Uterus (tissue), 4 donors: Measurements from ENCODE around the gene JAML. TPM values are rescaled to one million over a fixed set of nuclear protein-coding genes. Genes with fewer than 3 reads are reported as not detected.

Experiments
- DNase-seq, 2 donors: peaks; one replicate each; pipeline ENCODE4 v3.0.0-alpha.2; 2019 to 2020
- H3K27ac ChIP-seq, 2 donors: fragments of 200-600 bp; sonication (generic); 1 replicate in 1 of 2; 2 replicates in 1 of 2; pipeline ENCODE4 v1.5.1; 2016 to 2018
- H3K27me3 ChIP-seq, 2 donors: fragments of 200-600 bp; sonication (generic); one replicate each; pipeline ENCODE4 v1.5.1; 2018 to 2019; ENCODE audit warnings: control low read depth in 1 of 2
- H3K36me3 ChIP-seq, 2 donors: fragments of 200-600 bp; sonication (generic); one replicate each; pipeline ENCODE4 v1.5.1; 2019; ENCODE audit warnings: control low read depth in 1 of 2
- H3K4me1 ChIP-seq, 2 donors: fragments of 200-600 bp; sonication (generic); one replicate each; pipeline ENCODE4 v1.5.1; 2018 to 2019; ENCODE audit warnings: control low read depth in 1 of 2
- H3K4me3 ChIP-seq, 2 donors: fragments of 200-600 bp; sonication (generic); 1 replicate in 1 of 2; 2 replicates in 1 of 2; pipeline ENCODE4 v1.5.1; 2018 to 2019; ENCODE audit warnings: mild to moderate bottlenecking in 1 of 2
- H3K9me3 ChIP-seq, 2 donors: fragments of 200-600 bp; sonication (generic); one replicate each; pipeline ENCODE4 v1.5.1; 2019; ENCODE audit warnings: control low read depth in 1 of 2
- POLR2A ChIP-seq, 2 donors: fragments of 450-650 bp; IDR thresholded peaks; one replicate each; pipeline ENCODE4 v1.6.1; 2016; ENCODE audit warnings: antibody characterized with exemption in 2 of 2, mild to moderate bottlenecking in 1 of 2, moderate library complexity in 1 of 2
- intact Hi-C: fragments of 100-400 bp; cut with DNase I; formaldehyde crosslinking; loops from one replicate; pipeline ENCODE4 v1.15.1; 2023; ENCODE audit warnings: low total_unique reads
- total RNA-seq, 4 donors: library from RNA; depleted of rRNA in 3 of 4; stranded (reverse); fragments of >200 nt in 3 of 4; gene quantifications; one replicate each; pipeline versions ENCODE4 v1.1.0 to v1.2.4, GENCODE V29; 2014 to 2023
- TF ChIP-seq, protein P1 (sequence below), 4 experiments: fragments of 200-600 bp in 2 of 4; fragments of 450-650 bp in 2 of 4; sonication (generic) in 2 of 4; IDR thresholded peaks; one replicate each; pipeline ENCODE4 v1.5.1; 2016 to 2019; ENCODE audit warnings: antibody characterized with exemption in 4 of 4, mild to moderate bottlenecking in 2 of 4, moderate library complexity in 1 of 4
- donor health status: DM: yes; HTN: yes; CAD: no.

Gene JAML
- total RNA-seq, 4 donors from 2014 or later, result 1.2 to 9.1 (median 5.6) TPM

DNA sequence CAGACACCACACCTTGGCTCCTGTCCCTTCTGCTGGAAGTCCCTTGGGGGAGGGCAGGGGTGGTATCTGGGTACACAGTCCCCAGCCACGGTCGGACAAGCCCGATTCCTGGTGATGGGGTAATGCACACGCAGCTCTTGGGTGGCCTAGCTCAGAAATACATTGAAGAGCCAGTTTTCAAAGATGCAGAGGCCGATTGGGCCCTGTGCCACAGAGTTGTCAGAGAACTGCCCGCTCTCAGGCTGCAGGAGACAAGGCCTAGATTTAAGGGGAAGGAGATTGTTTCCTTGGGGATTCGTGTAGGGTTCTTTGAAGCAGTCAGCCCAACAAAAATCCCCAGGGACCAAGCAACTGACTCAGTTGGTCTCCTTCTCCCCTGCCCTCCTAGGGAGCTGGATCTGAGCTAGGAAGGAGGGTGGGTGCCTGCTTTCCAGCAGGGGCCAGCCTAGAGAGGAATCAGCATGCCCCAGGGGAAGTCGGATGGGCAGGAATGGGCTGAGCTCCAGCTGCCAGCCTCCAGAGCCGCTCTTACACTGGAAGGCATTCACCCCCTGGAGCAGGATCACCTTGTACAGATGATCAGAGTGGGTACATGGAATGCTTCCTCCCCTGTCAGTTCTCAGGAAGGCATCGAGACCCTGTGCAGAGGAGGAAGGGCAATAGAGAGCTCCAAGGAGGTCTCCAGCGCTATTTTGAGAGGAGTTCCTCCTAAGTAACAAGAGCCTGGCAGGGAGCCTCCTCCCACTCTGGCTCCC is 68.9 kb downstream of the JAML start:
- H3K27me3 ChIP-seq, result no peaks in the 10 kb centered on the region
- no peak for DNase-seq
- H3K4me1 ChIP-seq, result peaks cover 0 to 9% of the 10 kb centered on the region in 2 donors
- no peak overlapping the region for H3K4me3 ChIP-seq
- H3K9me3 ChIP-seq, result no peaks in the 10 kb centered on the region
- TF ChIP-seq, protein P1, sequence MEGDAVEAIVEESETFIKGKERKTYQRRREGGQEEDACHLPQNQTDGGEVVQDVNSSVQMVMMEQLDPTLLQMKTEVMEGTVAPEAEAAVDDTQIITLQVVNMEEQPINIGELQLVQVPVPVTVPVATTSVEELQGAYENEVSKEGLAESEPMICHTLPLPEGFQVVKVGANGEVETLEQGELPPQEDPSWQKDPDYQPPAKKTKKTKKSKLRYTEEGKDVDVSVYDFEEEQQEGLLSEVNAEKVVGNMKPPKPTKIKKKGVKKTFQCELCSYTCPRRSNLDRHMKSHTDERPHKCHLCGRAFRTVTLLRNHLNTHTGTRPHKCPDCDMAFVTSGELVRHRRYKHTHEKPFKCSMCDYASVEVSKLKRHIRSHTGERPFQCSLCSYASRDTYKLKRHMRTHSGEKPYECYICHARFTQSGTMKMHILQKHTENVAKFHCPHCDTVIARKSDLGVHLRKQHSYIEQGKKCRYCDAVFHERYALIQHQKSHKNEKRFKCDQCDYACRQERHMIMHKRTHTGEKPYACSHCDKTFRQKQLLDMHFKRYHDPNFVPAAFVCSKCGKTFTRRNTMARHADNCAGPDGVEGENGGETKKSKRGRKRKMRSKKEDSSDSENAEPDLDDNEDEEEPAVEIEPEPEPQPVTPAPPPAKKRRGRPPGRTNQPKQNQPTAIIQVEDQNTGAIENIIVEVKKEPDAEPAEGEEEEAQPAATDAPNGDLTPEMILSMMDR (IDR thresholded peaks at IDR 0.05), result no peak
- H3K36me3 ChIP-seq, result no peaks in the 10 kb centered on the region
- no peak overlapping the region for H3K27ac ChIP-seq
- intact Hi-C loops, result no loop called here

GRCh38 chr11:118154641-118155040 is 70.2 kb downstream of the JAML start:
- H3K27ac ChIP-seq, result no peak overlapping the region
- DNase-seq, result no peak
- H3K4me1 ChIP-seq, result peaks cover 0 to 9% of the 10 kb centered on the region in 2 donors
- H3K4me3 ChIP-seq, result no peak overlapping the region
- H3K9me3 ChIP-seq, result no peaks in the 10 kb centered on the region
- no peak for TF ChIP-seq POLR2A (IDR thresholded peaks at IDR 0.05)
- TF ChIP-seq, protein P1 (IDR thresholded peaks at IDR 0.05), result no peak
- intact Hi-C loops, result no loop called here
- no peaks in the 10 kb centered on the region for H3K27me3 ChIP-seq
- H3K36me3 ChIP-seq, result no peaks in the 10 kb centered on the region

- DNase-seq, result no peak
- H3K4me1 ChIP-seq, result peaks cover 0 to 9% of the 10 kb centered on the region in 2 donors
- H3K36me3 ChIP-seq, result no peaks in the 10 kb centered on the region
- H3K4me3 ChIP-seq, result no peak overlapping the region
- intact Hi-C loops, result no loop called here
- no peaks in the 10 kb centered on the region for H3K9me3 ChIP-seq
- H3K27me3 ChIP-seq, result no peaks in the 10 kb centered on the region
- H3K27ac ChIP-seq, result no peak overlapping the region
- TF ChIP-seq, protein P1 (IDR thresholded peaks at IDR 0.05), result no peak
- no peak for TF ChIP-seq POLR2A (IDR thresholded peaks at IDR 0.05)
Measured at GRCh38 chr11:118153976-118154375, 70.8 kb downstream of the JAML start.

GRCh38 chr11:118153516-118153915 is 71.3 kb downstream of the JAML start:
- Histone ChIP-seq H3K9me3 (no peaks in the 10 kb centered on the region), H3K36me3 (no peaks in the 10 kb centered on the region), H3K27ac (no peak overlapping the region), H3K4me3 (no peak overlapping the region), H3K4me1 (peaks cover 0 to 9% of the 10 kb centered on the region in 2 donors), H3K27me3 (no peaks in the 10 kb centered on the region)
- no peak for TF ChIP-seq POLR2A (IDR thresholded peaks at IDR 0.05)
- TF ChIP-seq, protein P1 (IDR thresholded peaks at IDR 0.05), result no peak
- DNase-seq, result no peak
- intact Hi-C loops, result no loop called here

DNA sequence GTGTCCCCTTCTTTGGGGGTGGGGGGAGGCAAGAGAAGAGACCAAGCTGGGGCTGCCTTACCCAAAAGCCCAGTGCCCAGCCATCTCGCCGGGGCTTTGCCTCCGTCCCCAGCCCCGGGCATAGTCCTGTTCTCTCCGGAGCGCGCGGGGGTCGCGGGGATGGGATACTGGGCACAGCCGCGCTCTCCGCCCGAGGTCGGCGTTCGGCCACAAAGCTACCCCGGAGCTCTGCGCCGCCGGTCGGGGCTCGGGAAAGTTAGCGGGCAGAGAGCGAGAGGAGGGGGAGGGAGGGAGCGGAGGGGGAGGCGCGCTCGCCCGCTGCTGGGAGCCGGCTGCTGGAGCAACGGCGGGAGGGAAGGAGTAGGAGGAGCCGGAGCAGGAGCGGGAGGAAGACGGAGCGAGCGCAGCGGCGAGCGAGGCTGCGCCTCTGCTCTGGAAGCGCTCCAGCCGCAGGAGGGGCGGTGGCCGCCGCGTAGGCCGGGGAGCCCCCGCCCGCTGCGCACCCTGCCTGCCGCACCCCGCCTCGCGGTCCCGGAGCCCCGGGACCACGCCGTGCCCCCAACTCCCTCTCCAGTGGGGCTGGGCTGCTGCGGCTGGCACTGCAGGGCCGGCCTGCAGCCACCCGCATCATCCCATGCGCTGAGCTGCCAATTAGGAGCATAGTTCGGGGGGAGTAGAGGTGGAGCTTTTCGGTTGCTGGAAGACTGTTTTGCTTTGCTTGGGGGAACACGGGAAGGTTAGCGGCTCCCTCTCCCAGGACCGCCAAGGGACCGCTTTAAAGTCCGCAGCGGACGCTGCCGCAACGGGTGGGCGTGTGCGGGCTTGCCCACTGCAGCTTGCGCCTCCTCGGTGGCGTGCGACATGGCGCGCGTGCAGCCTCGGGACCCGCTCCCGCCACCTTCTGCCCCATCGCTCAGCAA is 72.0 kb downstream of the JAML start, which contains the start of gene SCN4B:
Gene SCN4B, minus strand, starts transcription at position 272 of the 920 bp plus-strand sequence. Its CDS starts 150 bp downstream, at position 122.
- no peaks in the 10 kb centered on the region for H3K27me3 ChIP-seq
- peak within 1 kb of the TSS in 1 of 2 donors; percentile 11 for H3K27ac ChIP-seq

More for the DNA sequence above, 72.0 kb downstream of the JAML start, which contains the start of gene SCN4B:
- no peaks in the 10 kb centered on the region for H3K9me3 ChIP-seq
- peak; percentile 49 to 63 for DNase-seq
- no peak for TF ChIP-seq POLR2A (IDR thresholded peaks at IDR 0.05)
- TF ChIP-seq, protein P1 (IDR thresholded peaks at IDR 0.05), result no peak
- H3K4me1 ChIP-seq, result peaks cover 0 to 9% of the 10 kb centered on the region in 2 donors
- intact Hi-C loops, result no loop called here
- H3K36me3 ChIP-seq, result no peaks in the 10 kb centered on the region
- H3K4me3 ChIP-seq, result peak within 1 kb of the TSS; percentile 38 to 40
